GM12892 (cell line): Measurements from ENCODE around the gene ZMIZ1.

ENCODE experiments used
- POLR2A ChIP-seq: IDR thresholded peaks from 2 replicates; pipeline ENCODE4 v1.6.1; 2011; ENCODE audit warnings: low read depth, low read length, control low read depth
- POLR2AphosphoS5 ChIP-seq: IDR thresholded peaks from 2 replicates; pipeline ENCODE4 v1.6.1; 2011; ENCODE audit warnings: low read depth, low read length, control low read depth

GRCh38 chr10:79230850-79231249, 162.1 kb downstream of the ZMIZ1 start:
- TF ChIP-seq POLR2AphosphoS5 (no peak), POLR2A (no peak)
